Keratinocyte (primary cell): ENCODE data around the gene DEPDC7.

Experiments used
- EZH2 ChIP-seq: IDR thresholded peaks from one replicate; pipeline ENCODE4 v1.6.1; 2012; ENCODE audit warnings: inconsistent platforms, mild to moderate bottlenecking, low read length, moderate library complexity
- TF ChIP-seq, protein P1 (sequence below), 3 experiments: IDR thresholded peaks in 1 of 3; conservative IDR thresholded peaks in 1 of 3; optimal IDR thresholded peaks in 1 of 3; 2 replicates in 2 of 3; 3 replicates in 1 of 3; pipeline versions ENCODE3 to v1.5.1; 2011; ENCODE audit warnings: low read length in 3 of 3, mild to moderate bottlenecking in 3 of 3, moderate library complexity in 2 of 3, control low read depth in 1 of 3, inconsistent platforms in 1 of 3; ENCODE audit not compliant: insufficient read depth in 2 of 3; ENCODE audit errors: extremely low read depth in 1 of 3

DNA sequence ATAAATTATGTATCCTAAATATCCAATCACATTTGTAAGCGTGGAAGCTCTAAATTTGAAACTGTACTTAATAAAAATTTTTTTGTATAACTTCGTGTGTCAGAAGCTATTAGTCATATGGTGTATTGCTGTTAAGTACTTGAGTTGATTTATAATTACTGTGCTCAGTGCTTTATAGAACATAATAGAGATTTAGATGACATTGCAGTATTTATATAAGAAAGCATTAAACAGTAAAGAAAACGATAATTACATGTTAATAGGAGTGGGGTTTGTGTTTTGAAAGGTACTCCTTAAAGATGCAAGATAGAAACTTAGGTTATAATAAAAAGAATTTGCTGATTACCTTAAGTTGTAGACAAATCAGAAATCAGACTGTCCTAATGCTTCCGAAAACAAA is 17.8 kb downstream of the DEPDC7 start:
- TF ChIP-seq, protein P1, sequence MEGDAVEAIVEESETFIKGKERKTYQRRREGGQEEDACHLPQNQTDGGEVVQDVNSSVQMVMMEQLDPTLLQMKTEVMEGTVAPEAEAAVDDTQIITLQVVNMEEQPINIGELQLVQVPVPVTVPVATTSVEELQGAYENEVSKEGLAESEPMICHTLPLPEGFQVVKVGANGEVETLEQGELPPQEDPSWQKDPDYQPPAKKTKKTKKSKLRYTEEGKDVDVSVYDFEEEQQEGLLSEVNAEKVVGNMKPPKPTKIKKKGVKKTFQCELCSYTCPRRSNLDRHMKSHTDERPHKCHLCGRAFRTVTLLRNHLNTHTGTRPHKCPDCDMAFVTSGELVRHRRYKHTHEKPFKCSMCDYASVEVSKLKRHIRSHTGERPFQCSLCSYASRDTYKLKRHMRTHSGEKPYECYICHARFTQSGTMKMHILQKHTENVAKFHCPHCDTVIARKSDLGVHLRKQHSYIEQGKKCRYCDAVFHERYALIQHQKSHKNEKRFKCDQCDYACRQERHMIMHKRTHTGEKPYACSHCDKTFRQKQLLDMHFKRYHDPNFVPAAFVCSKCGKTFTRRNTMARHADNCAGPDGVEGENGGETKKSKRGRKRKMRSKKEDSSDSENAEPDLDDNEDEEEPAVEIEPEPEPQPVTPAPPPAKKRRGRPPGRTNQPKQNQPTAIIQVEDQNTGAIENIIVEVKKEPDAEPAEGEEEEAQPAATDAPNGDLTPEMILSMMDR (optimal IDR thresholded peaks at IDR 0.05 in 1 of 3, IDR thresholded peaks at IDR 0.05 in 1 of 3, conservative IDR thresholded peaks at IDR 0.05 in 1 of 3; ENCODE audit: extremely low read depth in 1 of 3, insufficient read depth in 2 of 3, low read length in 3 of 3), result no peak
- TF ChIP-seq EZH2, result no peak
